PC-9 (cell line): ENCODE data around the gene OR2J3. TPM values are rescaled to one million over a fixed set of nuclear protein-coding genes. Genes with fewer than 3 reads are reported as not detected.
A peak's percentile ranks its signal among the peaks of the same experiment; 100 is the strongest.
"Not testable (repeated sequence)": the region's sequence is repeated elsewhere in the genome, so short reads cannot be mapped to it uniquely, and the experiment has no call there.

Experiments
- BruUV-seq: library from RNA; stranded (reverse); fragments of 400-500 nt; replicated peaks from 2 replicates; lab custom pipeline; 2021; lab: Mats Ljungman, UMichigan
- CTCF ChIA-PET: fragments of 300-600 bp; sonication (Branson Sonifier 250); formaldehyde crosslinking; loops from one replicate; lab custom pipeline; 2022; ENCODE audit warnings: antibody characterized with exemption; lab: Charles Lee
- POLR2A ChIA-PET: fragments of 300-600 bp; sonication (Branson Sonifier 250); formaldehyde crosslinking; loops from one replicate; lab custom pipeline; 2022; ENCODE audit warnings: antibody characterized with exemption; ENCODE audit not compliant: unreplicated experiment; lab: Charles Lee
- DNase-seq, 2 experiments: peaks; one replicate each; pipeline versions ENCODE4 v3.0.0 to v3.0.0-alpha.2; 2015 to 2022; ENCODE audit warnings: mixed read lengths in 1 of 2
- H2AFZ ChIP-seq: fragments of 200-600 bp; sonication (generic); 2 replicates; pipeline ENCODE4 v1.8.1; 2017; ENCODE audit warnings: antibody characterized with exemption
- H3F3A ChIP-seq: fragments of 200-600 bp; sonication (generic); 2 replicates; pipeline ENCODE4 v1.8.1; 2017; ENCODE audit warnings: antibody characterized with exemption, mild to moderate bottlenecking, low read depth; ENCODE audit not compliant: insufficient read depth
- H3K27ac ChIP-seq: fragments of 200-600 bp; sonication (generic); 2 replicates; pipeline ENCODE4 v1.6.1; 2016; ENCODE audit warnings: mixed run types
- H3K27me3 ChIP-seq: fragments of 200-600 bp; sonication (generic); 2 replicates; pipeline ENCODE4 v1.6.1; 2016; ENCODE audit warnings: low read depth, mixed run types; ENCODE audit not compliant: insufficient read depth
- H3K36me3 ChIP-seq: fragments of 200-600 bp; sonication (generic); 2 replicates; pipeline ENCODE4 v1.6.1; 2016; ENCODE audit warnings: low read depth, mixed run types
- H3K4me1 ChIP-seq: fragments of 200-600 bp; sonication (generic); replicated peaks from 2 replicates; pipeline ENCODE4 v1.6.1; 2016; ENCODE audit warnings: mixed run types; ENCODE audit not compliant: insufficient read depth
- H3K4me2 ChIP-seq: fragments of 200-600 bp; sonication (generic); 2 replicates; pipeline ENCODE4 v1.6.1; 2017; ENCODE audit warnings: mixed run types
- H3K4me3 ChIP-seq: fragments of 200-600 bp; sonication (generic); 2 replicates; pipeline ENCODE4 v1.6.1; 2016; ENCODE audit warnings: mixed run types
- H3K79me2 ChIP-seq: fragments of 200-600 bp; sonication (generic); 2 replicates; pipeline ENCODE4 v1.6.1; 2017; ENCODE audit warnings: low read depth, mixed run types
- H3K9me2 ChIP-seq: fragments of 200-600 bp; sonication (generic); 2 replicates; pipeline ENCODE4 v1.8.1; 2017; ENCODE audit warnings: mild to moderate bottlenecking; ENCODE audit not compliant: insufficient read depth
- H3K9me3 ChIP-seq: fragments of 200-600 bp; sonication (generic); 2 replicates; pipeline ENCODE4 v1.8.1; 2016; ENCODE audit warnings: low read depth; ENCODE audit not compliant: insufficient read depth
- H4K20me1 ChIP-seq: fragments of 200-600 bp; sonication (generic); 2 replicates; pipeline ENCODE4 v1.8.1; 2017; ENCODE audit not compliant: insufficient read depth
- EZH2 ChIP-seq: fragments of 200-600 bp; sonication (generic); IDR thresholded peaks from 2 replicates; pipeline ENCODE4 v1.8.0; 2017; ENCODE audit warnings: antibody characterized with exemption, low read depth
- intact Hi-C: fragments of 100-400 bp; cut with micrococcal nuclease; formaldehyde crosslinking; loops from one replicate; pipeline ENCODE4 v1.10.0; 2022; ENCODE audit not compliant: unreplicated experiment
- total RNA-seq: library from RNA; stranded (reverse); gene quantifications from 2 replicates; pipeline ENCODE4 v1.2.3, GENCODE V29; 2021
- TF ChIP-seq, protein P1 (sequence below): fragments of 200-600 bp; sonication (generic); conservative IDR thresholded peaks from 2 replicates; pipeline ENCODE4 v1.6.1; 2017; ENCODE audit warnings: mixed run types, antibody characterized with exemption, mild to moderate bottlenecking, moderate library complexity

Gene OR2J3
- total RNA-seq, 1 experiment from 2014 or later = not detected

DNA sequence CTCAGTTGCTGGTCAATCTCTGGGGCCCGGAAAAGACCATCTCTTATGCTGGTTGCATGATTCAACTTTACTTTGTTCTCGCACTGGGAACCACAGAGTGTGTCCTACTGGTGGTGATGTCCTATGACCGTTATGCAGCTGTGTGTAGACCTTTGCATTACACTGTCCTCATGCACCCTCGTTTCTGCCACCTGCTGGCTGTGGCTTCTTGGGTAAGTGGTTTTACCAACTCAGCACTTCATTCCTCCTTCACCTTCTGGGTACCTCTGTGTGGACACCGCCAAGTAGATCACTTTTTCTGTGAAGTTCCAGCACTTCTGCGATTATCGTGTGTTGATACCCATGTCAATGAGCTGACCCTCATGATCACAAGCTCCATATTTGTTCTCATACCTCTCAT is 4.3 kb downstream of the OR2J3 start:
- intact Hi-C loops = no loop called here
- TF ChIP-seq EZH2 = no peak
- TF ChIP-seq, protein P1, sequence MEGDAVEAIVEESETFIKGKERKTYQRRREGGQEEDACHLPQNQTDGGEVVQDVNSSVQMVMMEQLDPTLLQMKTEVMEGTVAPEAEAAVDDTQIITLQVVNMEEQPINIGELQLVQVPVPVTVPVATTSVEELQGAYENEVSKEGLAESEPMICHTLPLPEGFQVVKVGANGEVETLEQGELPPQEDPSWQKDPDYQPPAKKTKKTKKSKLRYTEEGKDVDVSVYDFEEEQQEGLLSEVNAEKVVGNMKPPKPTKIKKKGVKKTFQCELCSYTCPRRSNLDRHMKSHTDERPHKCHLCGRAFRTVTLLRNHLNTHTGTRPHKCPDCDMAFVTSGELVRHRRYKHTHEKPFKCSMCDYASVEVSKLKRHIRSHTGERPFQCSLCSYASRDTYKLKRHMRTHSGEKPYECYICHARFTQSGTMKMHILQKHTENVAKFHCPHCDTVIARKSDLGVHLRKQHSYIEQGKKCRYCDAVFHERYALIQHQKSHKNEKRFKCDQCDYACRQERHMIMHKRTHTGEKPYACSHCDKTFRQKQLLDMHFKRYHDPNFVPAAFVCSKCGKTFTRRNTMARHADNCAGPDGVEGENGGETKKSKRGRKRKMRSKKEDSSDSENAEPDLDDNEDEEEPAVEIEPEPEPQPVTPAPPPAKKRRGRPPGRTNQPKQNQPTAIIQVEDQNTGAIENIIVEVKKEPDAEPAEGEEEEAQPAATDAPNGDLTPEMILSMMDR = no peak
- DNase-seq = peak in 1 of 2 experiments; percentile 2
- ChIA-PET POLR2A (no interaction called here), CTCF (no interaction called here)
- H3K4me1 ChIP-seq = no peaks in the 10 kb centered on the region
- H3K27ac ChIP-seq = no peak overlapping the region
- no peaks in the 10 kb centered on the region for H3K79me2 ChIP-seq
- no peaks in the 10 kb centered on the region for H4K20me1 ChIP-seq
- no peaks in the 10 kb centered on the region for H3K9me3 ChIP-seq
- H3K9me2 ChIP-seq = no peaks in the 10 kb centered on the region
- BruUV-seq = no TSS peak
- H3K4me3 ChIP-seq = no peak overlapping the region
- H2AFZ ChIP-seq = no peak overlapping the region
- H3K4me2 ChIP-seq = no peak overlapping the region
- no peaks in the 10 kb centered on the region for H3F3A ChIP-seq
- H3K27me3 ChIP-seq = peaks cover 7% of the 10 kb centered on the region; the same call in 1 of the 2 replicates
- no peaks in the 10 kb centered on the region for H3K36me3 ChIP-seq

- H2AFZ ChIP-seq, POLR2A ChIA-PET, DNase-seq: not testable (repeated sequence)
Measured at GRCh38 chr6:29114964-29115363, 7.1 kb downstream of the OR2J3 start.

DNA sequence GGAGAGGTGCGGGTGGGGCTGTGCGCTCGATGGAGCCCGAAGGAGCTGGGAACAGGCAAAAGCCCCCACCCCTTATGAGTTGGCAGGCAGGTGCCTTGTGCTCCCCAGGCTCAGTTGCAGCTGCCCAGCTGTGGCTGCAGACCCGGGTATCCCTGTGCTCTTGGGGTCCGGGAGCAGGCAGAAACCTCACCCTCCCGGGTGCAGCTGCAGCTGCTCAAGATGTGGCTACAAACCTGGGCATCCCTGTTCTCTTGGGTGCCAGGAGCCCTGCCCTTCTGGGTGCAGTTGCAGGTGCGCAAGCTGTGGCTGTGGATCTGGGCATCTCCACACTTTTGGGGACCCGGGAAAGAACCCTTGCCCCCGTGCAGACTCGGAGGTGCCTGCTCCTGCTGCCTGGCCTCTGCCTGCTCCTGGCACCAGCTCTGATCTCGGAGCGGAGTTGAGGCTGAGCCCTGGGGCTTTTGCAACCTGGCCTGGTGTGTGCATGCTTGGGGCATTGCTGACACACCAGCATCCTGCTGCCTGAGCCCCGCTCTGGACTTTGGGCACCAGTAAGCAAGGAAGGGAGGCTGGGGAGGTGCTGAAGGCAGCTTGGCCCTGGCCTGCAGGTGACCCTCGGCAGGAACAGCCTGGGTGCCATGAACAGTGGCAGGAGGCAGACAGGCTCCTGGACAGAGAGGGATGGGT is 21.6 kb downstream of the OR2J3 start:
- Histone ChIP-seq H3K27me3 (no peaks in the 10 kb centered on the region), H3K79me2 (no peaks in the 10 kb centered on the region), H3F3A (no peaks in the 10 kb centered on the region), H3K4me1 (no peaks in the 10 kb centered on the region), H3K36me3 (no peaks in the 10 kb centered on the region), H4K20me1 (no peaks in the 10 kb centered on the region), H3K4me2 (no peak overlapping the region), H2AFZ (no peak overlapping the region), H3K9me3 (no peaks in the 10 kb centered on the region), H3K27ac (no peak overlapping the region), H3K9me2 (no peaks in the 10 kb centered on the region), H3K4me3 (no peak overlapping the region)
- TF ChIP-seq, protein P1 = no peak
- no peak for TF ChIP-seq EZH2
- BruUV-seq = no TSS peak
- no peak for DNase-seq
- intact Hi-C loops = no loop called here
- POLR2A ChIA-PET = no interaction called here
- CTCF ChIA-PET = no interaction called here

More at GRCh38 chr6:29114964-29115363, 7.1 kb downstream of the OR2J3 start:
- H3K9me3 ChIP-seq, intact Hi-C loops, H3K4me3 ChIP-seq, H4K20me1 ChIP-seq, H3K79me2 ChIP-seq, H3F3A ChIP-seq, H3K4me1 ChIP-seq, CTCF ChIA-PET, BruUV-seq, H3K9me2 ChIP-seq, H3K27ac ChIP-seq, H3K36me3 ChIP-seq, H3K4me2 ChIP-seq: not testable (repeated sequence)
- peaks cover 12% of the 10 kb centered on the region; the same call in 1 of the 2 replicates for H3K27me3 ChIP-seq
